T-cell (primary cell): ENCODE results near the gene DLD. TPM values are rescaled to one million over a fixed set of nuclear protein-coding genes. Genes with fewer than 3 reads are reported as not detected.

Experiments used
- ATAC-seq, 4 experiments: fragments of 200-7000 bp in 3 of 4; fragments of 150-1000 bp in 1 of 4; cut with Tn5 transposase; replicated peaks in 1 of 4; 1 replicate in 3 of 4; 2 replicates in 1 of 4; pipeline ENCODE4 v1.10.0; 2021; ENCODE audit warnings: moderate library complexity in 3 of 4, mild to moderate bottlenecking in 2 of 4, moderate number of reproducible peaks in 1 of 4
- CTCF ChIA-PET, 2 donors: fragments of 300-600 bp; sonication (Branson Sonifier 250); formaldehyde crosslinking; loops; one replicate each; lab custom pipeline; 2022; ENCODE audit warnings: antibody characterized with exemption in 2 of 2; lab: Charles Lee
- POLR2A ChIA-PET, 2 donors: fragments of 300-600 bp; sonication (Branson Sonifier 250); formaldehyde crosslinking; loops; one replicate each; lab custom pipeline; 2022; ENCODE audit warnings: antibody characterized with exemption in 2 of 2; lab: Charles Lee
- DNase-seq, 35 experiments: peaks; one replicate each; pipeline versions ENCODE4 v3.0.0 to v3.0.0-alpha.2; 2013 to 2023
- H3K27ac ChIP-seq: one replicate; pipeline ENCODE4 v1.5.1; 2013; ENCODE audit warnings: low read length
- H3K27me3 ChIP-seq, 2 experiments: replicated peaks in 1 of 2; 1 replicate in 1 of 2; 2 replicates in 1 of 2; pipeline versions ENCODE4 v1.6.1 to v1.7.0; 2013; ENCODE audit warnings: low read length in 1 of 2, mixed read lengths in 1 of 2; ENCODE audit not compliant: control insufficient read depth in 2 of 2, insufficient read depth in 2 of 2; ENCODE audit errors: extremely low read depth in 1 of 2
- H3K36me3 ChIP-seq, 2 donors: 1 replicate in 1 of 2; 2 replicates in 1 of 2; pipeline versions ENCODE4 v1.6.1 to v1.7.0; 2013; ENCODE audit warnings: low read length in 1 of 2; ENCODE audit not compliant: control insufficient read depth in 2 of 2, insufficient read depth in 1 of 2; ENCODE audit errors: extremely low read depth in 1 of 2
- H3K4me1 ChIP-seq, 2 experiments: 1 replicate in 1 of 2; 2 replicates in 1 of 2; pipeline versions ENCODE4 v1.6.1 to v1.7.0; 2013; ENCODE audit warnings: low read length in 2 of 2, mixed read lengths in 1 of 2; ENCODE audit not compliant: insufficient read depth in 2 of 2, control insufficient read depth in 1 of 2; ENCODE audit errors: extremely low read depth in 1 of 2
- H3K4me3 ChIP-seq, 2 donors: 1 replicate in 1 of 2; 2 replicates in 1 of 2; pipeline versions ENCODE4 v1.5.1 to v1.7.0; 2013; ENCODE audit warnings: mild to moderate bottlenecking in 2 of 2, low read length in 1 of 2, moderate library complexity in 1 of 2; ENCODE audit not compliant: control insufficient read depth in 1 of 2; ENCODE audit errors: extremely low read depth in 1 of 2
- H3K9me3 ChIP-seq: 2 replicates; pipeline ENCODE4 v1.7.0; 2013
- H3K27ac Mint-ChIP-seq, 2 donors: one replicate each; pipeline ENCODE4 v1.8.0; 2020 to 2021; ENCODE audit warnings: mild to moderate bottlenecking in 2 of 2, mixed read lengths in 2 of 2
- H3K27me3 Mint-ChIP-seq, 2 donors: one replicate each; pipeline ENCODE4 v1.8.0; 2021 to 2022; ENCODE audit warnings: mixed read lengths in 2 of 2
- H3K36me3 Mint-ChIP-seq: one replicate; pipeline ENCODE4 v1.8.0; 2021; ENCODE audit warnings: mixed read lengths
- H3K4me1 Mint-ChIP-seq, 3 donors: one replicate each; pipeline ENCODE4 v1.8.0; 2020 to 2022; ENCODE audit warnings: mixed read lengths in 3 of 3, mild to moderate bottlenecking in 1 of 3
- H3K4me3 Mint-ChIP-seq, 3 donors: one replicate each; pipeline ENCODE4 v1.8.0; 2020 to 2022; ENCODE audit warnings: mild to moderate bottlenecking in 3 of 3, mixed read lengths in 3 of 3, moderate library complexity in 3 of 3
- H3K9me3 Mint-ChIP-seq, 3 donors: one replicate each; pipeline ENCODE4 v1.8.0; 2020 to 2022; ENCODE audit warnings: mixed read lengths in 3 of 3
- WGBS: methylation state at CpG from one replicate; pipeline ENCODE4 v1.1.5; 2013; ENCODE audit warnings: missing lambda C conversion rate; ENCODE audit not compliant: insufficient coverage; 5-methylcytosine and 5-hydroxymethylcytosine counted together
- total RNA-seq, 35 experiments: library from RNA in 6 of 35; stranded (reverse) in 6 of 35; fragments of 120-200 nt in 1 of 35; gene quantifications; one replicate each; pipeline versions ENCODE4 v1.2.1 to v1.2.4 and lab custom pipeline; 2013 to 2026

DLD gene
- total RNA-seq, 5 donors from 2014 or later (not counting 1 experiment from before 2014, with no cell fraction given), result 32.3 to 63.6 (median 41.9) TPM

DNA sequence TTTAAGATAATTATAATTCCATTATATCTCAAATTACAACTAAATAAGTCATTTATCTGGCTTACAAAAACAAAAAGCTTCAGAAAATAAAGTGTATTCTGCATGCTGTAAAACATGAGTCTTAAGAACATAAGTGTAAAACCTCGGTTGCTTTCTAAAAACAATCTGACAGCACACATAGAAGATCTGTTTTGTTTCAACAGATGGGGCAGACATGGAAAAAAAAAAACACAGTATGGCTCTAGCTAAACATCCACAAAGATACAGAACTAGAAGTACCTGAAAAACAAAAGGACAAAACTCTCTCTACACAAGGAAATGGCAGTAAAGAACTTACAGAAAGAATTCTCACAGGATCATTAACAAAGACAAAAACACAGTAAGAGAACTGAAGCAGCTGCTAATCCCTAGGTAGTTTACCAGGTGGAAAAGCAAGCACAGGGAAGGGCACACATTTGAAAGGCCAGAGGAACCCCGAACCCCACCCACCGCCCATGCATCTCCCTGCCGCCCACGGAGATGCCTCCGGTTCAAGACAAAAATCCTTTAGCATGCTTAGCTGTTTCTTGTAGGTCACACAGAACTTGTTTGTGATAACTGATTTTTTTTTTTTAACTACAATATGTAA lies 42.5 kb downstream of the DLD start:
- 60% methylated on average over 2 of the region's 6 CpGs for WGBS
- POLR2A ChIA-PET, result interaction anchor here in 1 of 2 donors (0.5 to 0.6 kb wide), 2 partner anchors 554 to 607 kb away, joined by 4 to 7 read pairs; no protein-coding TSS in a partner anchor
- Mint-ChIP-seq H3K27me3 (no peaks in the 10 kb centered on the region), H3K36me3 (peaks cover 16% of the 10 kb centered on the region), H3K9me3 (no peaks in the 10 kb centered on the region), H3K4me3 (no peak overlapping the region), H3K27ac (peak overlapping the region; percentile 33 to 70), H3K4me1 (peaks cover 11 to 17% (median 13%) of the 10 kb centered on the region in 3 donors)
- no peaks in the 10 kb centered on the region for H3K9me3 ChIP-seq
- no peak overlapping the region for H3K27ac ChIP-seq
- no peak for DNase-seq
- H3K27me3 ChIP-seq, result no peaks in the 10 kb centered on the region
- CTCF ChIA-PET, result interaction anchor here in 1 of 2 donors (0.6 kb wide), 1 partner anchor 53 kb away, joined by 4 read pairs; no protein-coding TSS in a partner anchor
- ATAC-seq, result no peak
- H3K4me1 ChIP-seq, result peaks cover 0 to 2% of the 10 kb centered on the region in 2 experiments
- peaks cover 0 to 5% of the 10 kb centered on the region in 2 donors for H3K36me3 ChIP-seq
- no peak overlapping the region for H3K4me3 ChIP-seq

DNA sequence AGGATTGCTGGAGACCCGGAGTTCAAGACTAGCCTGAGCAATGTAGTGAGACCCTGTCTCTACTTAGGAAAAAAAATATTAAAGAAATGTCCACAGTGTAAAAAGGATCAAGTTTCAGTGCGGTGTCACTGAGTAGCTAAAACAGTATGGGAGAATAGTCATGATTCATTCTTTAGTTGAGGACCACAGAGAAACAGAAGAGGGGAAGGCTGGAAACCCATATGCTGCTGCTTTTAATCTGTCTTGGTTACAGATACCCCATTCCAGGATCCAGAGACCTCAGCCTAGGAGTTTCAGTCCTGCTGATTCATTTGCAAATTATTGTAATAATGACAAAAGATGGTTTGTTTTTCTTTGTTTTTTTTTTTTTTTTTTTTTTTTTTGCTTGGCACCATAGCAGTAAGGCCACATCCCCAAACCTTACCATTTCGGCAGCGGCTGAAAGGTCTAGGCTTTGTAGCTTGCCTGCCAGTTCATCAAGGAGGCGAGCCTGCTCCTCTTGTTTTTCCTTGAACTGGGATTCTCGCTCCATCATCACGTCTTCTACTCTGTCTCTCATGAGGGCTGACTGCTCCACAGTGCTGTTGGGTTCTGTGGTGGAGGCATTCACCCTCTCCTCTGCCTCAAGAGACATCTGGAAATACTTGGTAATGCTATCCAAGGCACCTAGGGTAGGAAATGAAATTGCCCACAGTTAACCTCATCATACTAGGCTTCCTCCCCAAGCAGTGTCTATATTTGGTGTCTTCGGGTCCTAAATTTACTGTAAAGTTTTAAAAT lies 44.2 kb downstream of the DLD start:
- Mint-ChIP-seq H3K27me3 (no peaks in the 10 kb centered on the region), H3K36me3 (peaks cover 13% of the 10 kb centered on the region), H3K9me3 (no peaks in the 10 kb centered on the region), H3K27ac (no peak overlapping the region), H3K4me3 (no peak overlapping the region), H3K4me1 (peaks cover 11 to 17% (median 13%) of the 10 kb centered on the region in 3 donors)
- WGBS, result 0% methylated on average over 1 of the region's 8 CpGs
- no peak overlapping the region for H3K4me3 ChIP-seq
- no peak overlapping the region for H3K27ac ChIP-seq
- ChIA-PET POLR2A (no interaction called here), CTCF (no interaction called here)
- DNase-seq (no peak), ATAC-seq (no peak)
- peaks cover 4 to 9% of the 10 kb centered on the region in 2 donors for H3K36me3 ChIP-seq
- no peaks in the 10 kb centered on the region for H3K9me3 ChIP-seq
- no peaks in the 10 kb centered on the region for H3K27me3 ChIP-seq
- peaks cover 0 to 2% of the 10 kb centered on the region in 2 experiments for H3K4me1 ChIP-seq

DNA sequence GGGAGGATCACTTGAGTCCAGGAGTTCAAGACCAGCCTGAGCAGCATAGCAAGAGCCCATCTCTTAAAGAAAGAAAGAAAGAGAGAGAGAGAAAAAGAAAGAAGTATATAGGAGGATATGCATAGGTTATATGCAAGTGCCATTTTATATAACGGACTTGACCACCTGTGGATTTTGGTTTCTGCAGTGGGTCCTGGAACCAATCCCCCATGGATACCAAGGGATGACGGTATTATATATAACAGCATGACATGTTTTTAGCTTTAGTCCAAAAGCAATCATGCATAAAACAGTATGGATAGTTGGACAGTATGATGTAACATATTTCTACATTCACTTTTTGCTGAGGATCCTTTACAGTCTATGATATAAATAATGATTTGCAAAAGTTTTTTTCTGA lies 45.3 kb downstream of the DLD start:
- Mint-ChIP-seq H3K4me3 (no peak overlapping the region), H3K36me3 (peaks cover 19% of the 10 kb centered on the region), H3K4me1 (peaks cover 11 to 17% (median 13%) of the 10 kb centered on the region in 3 donors), H3K27ac (no peak overlapping the region), H3K9me3 (no peaks in the 10 kb centered on the region), H3K27me3 (no peaks in the 10 kb centered on the region)
- ATAC-seq, result no peak
- Histone ChIP-seq H3K9me3 (no peaks in the 10 kb centered on the region), H3K4me1 (peaks cover 0 to 2% of the 10 kb centered on the region in 2 experiments), H3K27ac (no peak overlapping the region), H3K4me3 (no peak overlapping the region), H3K27me3 (no peaks in the 10 kb centered on the region), H3K36me3 (peaks cover 8 to 9% of the 10 kb centered on the region in 2 donors)
- CTCF ChIA-PET, result no interaction called here
- DNase-seq, result no peak
- POLR2A ChIA-PET, result no interaction called here
- no CpG with 5 or more reads among the region's 2 CpGs for WGBS

DNA sequence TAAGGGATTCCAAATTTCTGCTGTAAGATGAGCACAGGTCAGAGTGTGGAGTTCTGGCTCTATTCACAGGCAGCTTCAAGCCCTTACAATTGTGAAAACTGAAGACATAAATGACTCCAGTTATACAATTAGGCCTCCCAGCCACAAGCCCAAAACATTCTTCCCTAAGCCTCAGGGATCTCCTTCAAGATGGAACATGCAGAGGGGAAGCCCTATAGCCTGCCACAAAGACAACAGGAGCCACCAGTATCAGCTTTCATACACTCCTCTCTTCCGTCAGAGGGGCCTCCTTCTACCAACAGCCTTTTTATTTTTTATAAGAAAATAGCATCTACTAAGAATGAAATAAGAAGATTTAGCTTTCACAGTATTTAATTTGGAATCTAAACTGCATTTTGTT lies 46.5 kb downstream of the DLD start:
- Mint-ChIP-seq H3K4me3 (no peak overlapping the region), H3K36me3 (peaks cover 21% of the 10 kb centered on the region), H3K9me3 (no peaks in the 10 kb centered on the region), H3K4me1 (peaks cover 10 to 13% (median 11%) of the 10 kb centered on the region in 3 donors), H3K27me3 (no peaks in the 10 kb centered on the region), H3K27ac (no peak overlapping the region)
- WGBS, result no CpG with 5 or more reads among the region's 1 CpG
- Histone ChIP-seq H3K4me3 (no peak overlapping the region), H3K27ac (no peak overlapping the region), H3K9me3 (no peaks in the 10 kb centered on the region), H3K4me1 (peaks cover 0 to 2% of the 10 kb centered on the region in 2 experiments), H3K36me3 (peaks cover 3 to 8% of the 10 kb centered on the region in 2 donors), H3K27me3 (no peaks in the 10 kb centered on the region)
- no peak for DNase-seq
- ChIA-PET CTCF (no interaction called here), POLR2A (interaction anchor here (0.5 to 0.6 kb wide), 3 partner anchors 16 to 144 kb away, joined by 3 read pairs; no protein-coding TSS in a partner anchor)
- no peak for ATAC-seq

DNA sequence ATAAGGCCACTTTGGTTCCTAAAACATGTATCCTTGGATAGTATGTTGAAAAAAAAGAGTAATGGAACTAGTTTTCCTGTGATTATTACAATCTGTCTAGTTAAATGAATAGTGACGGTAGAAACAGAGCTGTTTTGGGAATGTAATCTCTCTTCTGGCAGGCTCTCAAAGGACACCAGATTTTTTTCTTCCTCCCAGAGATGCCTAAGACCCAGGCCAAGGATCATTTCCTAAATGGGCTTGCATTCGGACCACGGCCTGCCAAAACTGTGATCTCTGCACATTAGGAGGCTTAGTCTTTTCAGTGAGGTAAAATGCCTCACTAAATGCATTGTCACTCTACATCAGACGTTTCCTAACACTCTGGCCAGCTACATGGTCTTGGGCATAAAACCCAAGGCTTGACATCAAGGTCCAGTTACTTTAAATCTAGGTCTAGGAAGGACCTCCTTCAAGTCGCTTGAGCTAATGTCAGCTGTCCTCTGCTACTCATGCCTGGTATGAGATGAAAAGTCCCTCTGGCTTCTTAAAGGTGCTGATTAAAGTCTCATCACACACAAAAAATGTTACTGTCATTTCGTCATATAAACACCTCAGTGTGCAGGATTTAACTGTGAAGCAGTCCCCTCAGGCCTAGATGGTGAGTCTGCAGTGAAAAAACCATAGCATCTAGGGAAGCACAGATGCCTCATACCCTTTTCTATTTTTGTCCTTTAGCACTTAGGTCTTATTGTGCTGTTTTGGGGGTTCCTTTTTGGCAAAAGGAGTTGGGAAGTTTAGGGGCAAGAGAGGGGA lies 47.7 kb downstream of the DLD start:
- H3K36me3 ChIP-seq, result peaks cover 3 to 8% of the 10 kb centered on the region in 2 donors
- DNase-seq (no peak), ATAC-seq (no peak)
- ChIA-PET POLR2A (no interaction called here), CTCF (no interaction called here)
- H3K4me1 ChIP-seq, result no peaks in the 10 kb centered on the region
- no peak overlapping the region for H3K4me3 ChIP-seq
- WGBS, result 80% methylated on average over 2 of the region's 6 CpGs
- Mint-ChIP-seq H3K4me3 (no peak overlapping the region), H3K4me1 (peaks cover 2 to 4% (median 2%) of the 10 kb centered on the region in 3 donors), H3K36me3 (peaks cover 18% of the 10 kb centered on the region), H3K9me3 (no peaks in the 10 kb centered on the region), H3K27me3 (no peaks in the 10 kb centered on the region), H3K27ac (no peak overlapping the region)
- H3K9me3 ChIP-seq, result no peaks in the 10 kb centered on the region
- H3K27me3 ChIP-seq, result no peaks in the 10 kb centered on the region
- no peak overlapping the region for H3K27ac ChIP-seq
